HCT116 (cell line): ENCODE measurements around the gene HLA-DPB1. TPM values are rescaled to one million over a fixed set of nuclear protein-coding genes. Genes with fewer than 3 reads are reported as not detected.

Experiments
- ATAC-seq: fragments of 200-7000 bp; cut with Tn5 transposase; 2 replicates; pipeline ENCODE4 v1.9.1; 2020; ENCODE audit warnings: mild to moderate bottlenecking, moderate library complexity
- BruUV-seq: library from RNA; stranded (reverse); fragments of 400-500 nt; replicated peaks from 2 replicates; lab custom pipeline; 2021; lab: Mats Ljungman, UMichigan
- CTCF ChIA-PET: fragments of 300-600 bp; sonication (Branson Sonifier 250); formaldehyde crosslinking; loops from one replicate; lab custom pipeline; 2021; ENCODE audit warnings: antibody characterized with exemption; lab: Charles Lee
- POLR2A ChIA-PET: fragments of 300-600, 350-600 bp; sonication (Branson Sonifier 250); formaldehyde crosslinking; loops from one replicate; lab custom pipeline; 2021; ENCODE audit warnings: antibody characterized with exemption; lab: Charles Lee
- RAD21 ChIA-PET, 2 experiments: fragments of 300-600 bp; sonication (Branson Sonifier 250); formaldehyde crosslinking; loops; one replicate each; lab custom pipeline; 2023; ENCODE audit warnings: low total read pairs in 2 of 2; ENCODE audit not compliant: uncharacterized antibody in 2 of 2, unreplicated experiment in 2 of 2, low non-redundant PET in 1 of 2; lab: Charles Lee
- DNase-seq: peaks from one replicate; pipeline ENCODE4 v3.0.0-alpha.2; 2010; ENCODE audit warnings: low read depth, low spot score
- H2AFZ ChIP-seq: fragments of 200-600 bp; shearing (Covaris generic), sonication (generic); 2 replicates; pipeline ENCODE4 v1.6.1; 2017; ENCODE audit warnings: low read depth, mixed run types, mixed read lengths, antibody characterized with exemption, low read length; ENCODE audit not compliant: poor library complexity, severe bottlenecking
- H3K27ac ChIP-seq: 2 replicates; pipeline ENCODE4 v1.5.1; 2012; ENCODE audit warnings: low read depth, low read length
- H3K27me3 ChIP-seq: fragments of 200-600 bp; sonication (generic); 2 replicates; pipeline ENCODE4 v1.6.1; 2016; ENCODE audit warnings: mixed run types, low read length, mixed read lengths; ENCODE audit not compliant: insufficient read depth
- H3K36me3 ChIP-seq, 2 experiments: fragments of 200-500 bp in 1 of 2; fragments of 200-600 bp in 1 of 2; sonication (Bioruptor generic) in 1 of 2; sonication (generic) in 1 of 2; 2 replicates each; pipeline versions ENCODE4 v1.5.1 to v1.6.1; 2014 to 2016; ENCODE audit warnings: low read length in 2 of 2, inconsistent platforms in 1 of 2, mixed read lengths in 1 of 2, mixed run types in 1 of 2; ENCODE audit not compliant: insufficient read depth in 2 of 2, control insufficient read depth in 1 of 2
- H3K4me1 ChIP-seq, 2 experiments: fragments of 200-600 bp in 1 of 2; sonication (generic) in 1 of 2; 2 replicates each; pipeline versions ENCODE4 v1.5.1 to v1.6.1; 2012 to 2017; ENCODE audit warnings: low read length in 2 of 2, inconsistent platforms in 1 of 2, mild to moderate bottlenecking in 1 of 2, mixed read lengths in 1 of 2, mixed run types in 1 of 2, moderate library complexity in 1 of 2; ENCODE audit not compliant: insufficient read depth in 2 of 2, control insufficient read depth in 1 of 2
- H3K4me2 ChIP-seq: fragments of 200-600 bp; sonication (generic); 2 replicates; pipeline ENCODE4 v1.6.1; 2017; ENCODE audit warnings: mixed run types, low read length, mixed read lengths
- H3K4me3 ChIP-seq, 2 experiments: fragments of 200-600 bp in 1 of 2; sonication (generic) in 1 of 2; replicated peaks in 1 of 2; 2 replicates each; pipeline ENCODE4 v1.5.1; 2011 to 2016; ENCODE audit warnings: low read length in 2 of 2, control low read depth in 1 of 2, low read depth in 1 of 2, mild to moderate bottlenecking in 1 of 2, mixed read lengths in 1 of 2, mixed run types in 1 of 2
- H3K79me2 ChIP-seq: fragments of 200-600 bp; sonication (generic); 2 replicates; pipeline ENCODE4 v1.6.1; 2017; ENCODE audit warnings: mild to moderate bottlenecking, mixed run types, low read length, moderate library complexity, mixed read lengths; ENCODE audit not compliant: insufficient read depth
- H3K9ac ChIP-seq: fragments of 200-600 bp; sonication (generic); 2 replicates; pipeline ENCODE4 v1.6.1; 2016; ENCODE audit warnings: low read length, mixed read lengths
- H3K9me2 ChIP-seq: fragments of 200-600 bp; sonication (generic), shearing (Covaris generic); 2 replicates; pipeline ENCODE4 v1.6.1; 2017; ENCODE audit warnings: mixed run types, mild to moderate bottlenecking, moderate library complexity; ENCODE audit not compliant: insufficient read depth
- H3K9me3 ChIP-seq, 2 experiments: fragments of 200-500 bp in 1 of 2; fragments of 200-600 bp in 1 of 2; sonication (Bioruptor generic) in 1 of 2; sonication (generic) in 1 of 2; 2 replicates each; pipeline ENCODE4 v1.6.1; 2014 to 2017; ENCODE audit warnings: low read length in 2 of 2, mixed read lengths in 2 of 2, inconsistent platforms in 1 of 2, low read depth in 1 of 2, mild to moderate bottlenecking in 1 of 2, mixed run types in 1 of 2, moderate library complexity in 1 of 2; ENCODE audit not compliant: control insufficient read depth in 1 of 2, insufficient read depth in 1 of 2
- H4K20me1 ChIP-seq: fragments of 200-600 bp; sonication (generic), shearing (Covaris generic); 2 replicates; pipeline ENCODE4 v1.6.1; 2017; ENCODE audit warnings: mixed run types, mild to moderate bottlenecking, moderate library complexity; ENCODE audit not compliant: insufficient read depth
- CBX3 ChIP-seq: IDR thresholded peaks from 2 replicates; pipeline ENCODE4 v1.6.1; 2012; ENCODE audit warnings: low read depth
- EGR1 ChIP-seq: IDR thresholded peaks from 2 replicates; pipeline ENCODE4 v1.6.1; 2012; ENCODE audit warnings: low read depth
- ELF1 ChIP-seq: IDR thresholded peaks from 2 replicates; pipeline ENCODE4 v1.6.1; 2012; ENCODE audit warnings: low read depth, borderline replicate concordance
- EZH2 ChIP-seq: fragments of 200-600 bp; sonication (generic); IDR thresholded peaks from 2 replicates; pipeline ENCODE4 v1.6.1; 2017; ENCODE audit warnings: antibody characterized with exemption, mixed run types
- EZH2phosphoT487 ChIP-seq: fragments of 200-600 bp; IDR thresholded peaks from 2 replicates; pipeline ENCODE4 v1.6.1; 2018; ENCODE audit warnings: antibody characterized with exemption, borderline replicate concordance
- MAX ChIP-seq: IDR thresholded peaks from 2 replicates; pipeline ENCODE4 v1.6.1; 2012
- POLR2A ChIP-seq: IDR thresholded peaks from 2 replicates; pipeline ENCODE4 v1.7.0; 2011; ENCODE audit warnings: borderline replicate concordance; ENCODE audit not compliant: insufficient read depth, insufficient read length; ENCODE audit errors: extremely low read depth
- POLR2AphosphoS5 ChIP-seq: IDR thresholded peaks from 2 replicates; pipeline ENCODE4 v1.6.1; 2011; ENCODE audit warnings: mild to moderate bottlenecking, low read depth, low read length, moderate library complexity
- REST ChIP-seq: IDR thresholded peaks from 2 replicates; pipeline ENCODE4 v1.6.1; 2012; ENCODE audit warnings: low read depth
- SIN3A ChIP-seq: IDR thresholded peaks from 2 replicates; pipeline ENCODE4 v1.6.1; 2012; ENCODE audit warnings: low read depth
- SP1 ChIP-seq: IDR thresholded peaks from 2 replicates; pipeline ENCODE4 v1.6.1; 2012; ENCODE audit warnings: low read depth
- SRF ChIP-seq: IDR thresholded peaks from 2 replicates; pipeline ENCODE4 v1.6.1; 2012; ENCODE audit warnings: low read depth
- YY1 ChIP-seq: IDR thresholded peaks from 2 replicates; pipeline ENCODE4 v1.6.1; 2011; ENCODE audit warnings: low read length, low read depth, moderate library complexity, mild to moderate bottlenecking; ENCODE audit not compliant: insufficient replicate concordance; ENCODE audit errors: extremely low read depth
- ZNF274 ChIP-seq: fragments of 200-500 bp; sonication (Bioruptor generic); IDR thresholded peaks from 2 replicates; pipeline ENCODE4 v1.6.1; 2014; ENCODE audit warnings: mild to moderate bottlenecking, low read depth, low read length, inconsistent platforms
- intact Hi-C: fragments of 100-400 bp; cut with micrococcal nuclease; formaldehyde crosslinking; loops from 2 replicates; pipeline ENCODE4 v1.10.0; 2022
- total RNA-seq: library from RNA; stranded (reverse); gene quantifications from one replicate; pipeline ENCODE4 v1.2.1, GENCODE V29; 2021; ENCODE audit not compliant: unreplicated experiment

Gene HLA-DPB1
- total RNA-seq, 1 experiment from 2014 or later, result 1.5 TPM

GRCh38 chr6:33120001-33120400 lies 44.2 kb downstream of the HLA-DPB1 start (continued):
- TF ChIP-seq POLR2AphosphoS5 (no peak), ELF1 (no peak), EGR1 (no peak), REST (no peak), SRF (no peak)

GRCh38 chr6:33123181-33123580 lies 47.4 kb downstream of the HLA-DPB1 start:
- peak overlapping the region; percentile 95 for H2AFZ ChIP-seq
- H4K20me1 ChIP-seq, result no peaks in the 10 kb centered on the region
- DNase-seq, result no peak
- ChIA-PET RAD21 (no interaction called here), POLR2A (no interaction called here), CTCF (interaction anchor here (3.9 kb wide), 1 partner anchor 124 kb away, joined by 49 read pairs; no protein-coding TSS in a partner anchor)
- H3K27ac ChIP-seq, result no peak overlapping the region
- no peak for ATAC-seq
- H3K27me3 ChIP-seq, result no peaks in the 10 kb centered on the region
- no peak overlapping the region; the same call in 1 of the 2 replicates for H3K9ac ChIP-seq
- BruUV-seq, result no TSS peak
- peak overlapping the region; percentile 70 for H3K4me2 ChIP-seq
- no peaks in the 10 kb centered on the region for H3K79me2 ChIP-seq
- no peaks in the 10 kb centered on the region for H3K36me3 ChIP-seq
- H3K4me1 ChIP-seq, result peaks cover 0 to 8% of the 10 kb centered on the region in 2 experiments; a peak in 1 of 4 replicates
- H3K4me3 ChIP-seq, result peak overlapping the region in 1 of 2 experiments; percentile 33; a peak in 2 of 4 replicates
- intact Hi-C loops, result loop anchor here (1.0 kb wide), 3 partner anchors 25 to 125 kb away; partner anchors contain the start of genes RXRB and SLC39A7
- H3K9me3 ChIP-seq, result no peaks in the 10 kb centered on the region
- no peaks in the 10 kb centered on the region for H3K9me2 ChIP-seq
- TF ChIP-seq POLR2A (no peak), MAX (no peak), EZH2phosphoT487 (no peak), ZNF274 (no peak), SP1 (no peak), REST (no peak), EZH2 (no peak), CBX3 (no peak), SIN3A (no peak), YY1 (no peak), POLR2AphosphoS5 (no peak)
